ENCODE measurements around the gene CALR3.

DNA sequence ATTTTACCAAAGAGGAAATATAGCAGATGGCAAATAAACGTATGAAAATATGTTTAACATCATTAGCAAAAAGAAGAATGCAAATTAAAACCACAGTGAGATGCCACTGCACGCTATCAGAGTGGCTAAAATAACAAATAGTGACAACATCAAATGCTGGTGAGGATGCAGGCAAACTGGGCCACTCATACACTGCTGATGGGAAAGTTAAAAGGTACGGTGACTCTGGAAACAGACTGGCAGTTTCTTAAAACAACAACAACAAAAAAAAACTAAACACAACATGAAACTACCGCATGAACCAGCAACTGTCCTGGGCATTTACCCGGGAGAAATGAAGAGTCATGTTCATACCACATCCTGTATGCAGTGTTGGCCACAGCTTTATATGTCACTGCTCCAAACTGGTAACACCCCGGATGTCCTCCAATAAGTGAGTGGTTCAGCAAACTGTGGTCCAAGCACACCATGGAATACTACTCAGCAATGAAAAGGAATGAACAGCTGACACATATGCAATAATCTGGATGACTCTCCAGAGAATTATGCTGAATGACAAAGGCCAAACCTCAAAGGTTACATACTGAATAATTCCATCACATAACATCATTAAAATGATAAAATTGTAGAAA, 46.5 kb downstream of the CALR3 start:
- TF ChIP-seq, protein P1, sequence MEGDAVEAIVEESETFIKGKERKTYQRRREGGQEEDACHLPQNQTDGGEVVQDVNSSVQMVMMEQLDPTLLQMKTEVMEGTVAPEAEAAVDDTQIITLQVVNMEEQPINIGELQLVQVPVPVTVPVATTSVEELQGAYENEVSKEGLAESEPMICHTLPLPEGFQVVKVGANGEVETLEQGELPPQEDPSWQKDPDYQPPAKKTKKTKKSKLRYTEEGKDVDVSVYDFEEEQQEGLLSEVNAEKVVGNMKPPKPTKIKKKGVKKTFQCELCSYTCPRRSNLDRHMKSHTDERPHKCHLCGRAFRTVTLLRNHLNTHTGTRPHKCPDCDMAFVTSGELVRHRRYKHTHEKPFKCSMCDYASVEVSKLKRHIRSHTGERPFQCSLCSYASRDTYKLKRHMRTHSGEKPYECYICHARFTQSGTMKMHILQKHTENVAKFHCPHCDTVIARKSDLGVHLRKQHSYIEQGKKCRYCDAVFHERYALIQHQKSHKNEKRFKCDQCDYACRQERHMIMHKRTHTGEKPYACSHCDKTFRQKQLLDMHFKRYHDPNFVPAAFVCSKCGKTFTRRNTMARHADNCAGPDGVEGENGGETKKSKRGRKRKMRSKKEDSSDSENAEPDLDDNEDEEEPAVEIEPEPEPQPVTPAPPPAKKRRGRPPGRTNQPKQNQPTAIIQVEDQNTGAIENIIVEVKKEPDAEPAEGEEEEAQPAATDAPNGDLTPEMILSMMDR (IDR thresholded peaks at IDR 0.05) = no peak
- TF ChIP-seq EZH2 (IDR thresholded peaks at IDR 0.05) (no peak), EZH2phosphoT487 (IDR thresholded peaks at IDR 0.05) (no peak)
